ENCODE data around the gene ANKRD29.

Gene ANKRD29

DNA sequence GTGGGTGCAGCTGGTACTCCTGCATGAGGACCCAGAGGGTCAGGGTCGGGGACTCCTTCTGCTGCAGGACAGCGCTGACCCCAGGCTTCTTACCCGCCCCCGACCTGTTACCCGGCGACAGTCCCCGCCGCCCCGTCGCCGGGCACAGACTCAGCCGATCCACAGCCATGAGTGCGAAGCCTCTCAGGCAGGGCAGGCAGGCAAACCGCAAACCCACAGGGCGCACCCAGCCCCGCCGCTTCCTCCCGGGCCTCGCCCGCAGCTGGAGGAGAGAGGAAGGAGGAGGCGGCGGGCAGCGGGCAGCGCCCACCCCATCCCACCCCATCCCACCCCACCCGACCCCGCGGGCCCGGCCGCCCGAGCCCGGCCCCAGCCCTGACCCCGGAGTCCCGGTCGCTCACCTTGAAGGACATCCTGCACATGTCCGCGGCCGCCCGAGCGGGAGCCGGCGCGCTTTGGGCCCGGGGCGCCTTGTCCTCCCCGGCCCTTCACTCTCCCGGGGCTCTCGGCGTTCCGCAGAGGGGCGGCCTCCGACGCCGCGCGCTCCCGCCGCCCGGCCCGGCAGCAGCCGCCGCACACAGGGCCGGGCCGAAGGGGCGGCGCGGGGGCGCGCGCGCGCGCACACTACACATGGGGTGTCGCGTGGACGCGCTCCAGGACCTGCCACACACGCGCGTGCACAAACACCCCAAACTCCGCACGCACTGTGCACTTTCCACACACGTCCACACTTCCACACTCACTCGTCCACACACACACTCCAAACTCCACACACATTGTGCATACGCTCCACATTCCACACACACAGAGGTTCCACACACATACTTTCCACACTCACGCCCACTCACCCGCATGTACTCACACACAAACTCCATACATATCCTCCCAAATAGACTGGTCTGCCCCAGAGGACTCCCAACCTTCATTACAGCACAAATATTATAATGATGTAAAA lies at the start of gene ANKRD29:
ANKRD29 (minus strand) TSS at position 603 of the 955 bp plus-strand sequence; CDS start at position 422, 181 bp downstream.
- Histone ChIP-seq H3K9me3 (ENCODE audit: control insufficient read depth, low read length) (no peaks in the 10 kb centered on the region), H3K9ac (no peak within 1 kb of the TSS), H3K27ac (no peak within 1 kb of the TSS), H3K4me2 (ENCODE audit: low read length) (peak within 1 kb of the TSS; percentile 80), H3K4me3 (ENCODE audit: low read depth, low read length) (peak within 1 kb of the TSS; percentile 71), H3K27me3 (ENCODE audit: control insufficient read depth, insufficient read depth, low read length) (no peaks in the 10 kb centered on the region), H3K36me3 (ENCODE audit: control insufficient read depth, insufficient read depth, low read length) (no peaks in the 10 kb centered on the region), H3K79me2 (no peaks in the 10 kb centered on the region), H2AFZ (peak within 1 kb of the TSS; percentile 91), H3K4me1 (peaks cover 7% of the 10 kb centered on the region)
- TF ChIP-seq, protein P1, sequence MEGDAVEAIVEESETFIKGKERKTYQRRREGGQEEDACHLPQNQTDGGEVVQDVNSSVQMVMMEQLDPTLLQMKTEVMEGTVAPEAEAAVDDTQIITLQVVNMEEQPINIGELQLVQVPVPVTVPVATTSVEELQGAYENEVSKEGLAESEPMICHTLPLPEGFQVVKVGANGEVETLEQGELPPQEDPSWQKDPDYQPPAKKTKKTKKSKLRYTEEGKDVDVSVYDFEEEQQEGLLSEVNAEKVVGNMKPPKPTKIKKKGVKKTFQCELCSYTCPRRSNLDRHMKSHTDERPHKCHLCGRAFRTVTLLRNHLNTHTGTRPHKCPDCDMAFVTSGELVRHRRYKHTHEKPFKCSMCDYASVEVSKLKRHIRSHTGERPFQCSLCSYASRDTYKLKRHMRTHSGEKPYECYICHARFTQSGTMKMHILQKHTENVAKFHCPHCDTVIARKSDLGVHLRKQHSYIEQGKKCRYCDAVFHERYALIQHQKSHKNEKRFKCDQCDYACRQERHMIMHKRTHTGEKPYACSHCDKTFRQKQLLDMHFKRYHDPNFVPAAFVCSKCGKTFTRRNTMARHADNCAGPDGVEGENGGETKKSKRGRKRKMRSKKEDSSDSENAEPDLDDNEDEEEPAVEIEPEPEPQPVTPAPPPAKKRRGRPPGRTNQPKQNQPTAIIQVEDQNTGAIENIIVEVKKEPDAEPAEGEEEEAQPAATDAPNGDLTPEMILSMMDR (IDR thresholded peaks at IDR 0.05): no peak

DNA sequence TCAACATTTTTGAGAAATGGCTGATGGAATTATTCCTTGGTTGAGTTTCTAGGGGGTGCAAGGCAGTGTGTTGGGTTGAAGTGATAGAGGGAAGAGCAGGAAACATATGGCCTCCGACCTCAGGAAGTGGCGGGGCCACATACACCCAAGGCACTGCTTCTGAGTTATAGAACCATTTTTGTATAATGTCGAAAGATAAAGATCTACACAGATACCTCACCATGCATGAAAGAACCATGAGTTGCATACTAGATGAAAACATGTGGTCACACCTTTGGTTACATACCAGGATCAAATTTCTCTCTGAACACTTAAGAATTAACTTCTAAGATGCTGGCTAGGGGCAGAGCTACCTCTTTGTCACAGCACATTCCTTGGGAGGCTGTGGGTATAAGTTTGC lies 49.7 kb upstream of the ANKRD29 start:
- no peak overlapping the region for H2AFZ ChIP-seq
- no peak overlapping the region for H3K4me3 ChIP-seq (ENCODE audit: low read depth, low read length)
- no peak overlapping the region for H3K4me2 ChIP-seq (ENCODE audit: low read length)
- H3K4me1 ChIP-seq: peaks cover 10% of the 10 kb centered on the region
- H3K36me3 ChIP-seq (ENCODE audit: control insufficient read depth, insufficient read depth, low read length): no peaks in the 10 kb centered on the region
- H3K27me3 ChIP-seq (ENCODE audit: control insufficient read depth, insufficient read depth, low read length): no peaks in the 10 kb centered on the region
- TF ChIP-seq, protein P1 (IDR thresholded peaks at IDR 0.05): no peak
- H3K79me2 ChIP-seq: no peaks in the 10 kb centered on the region
- H3K27ac ChIP-seq: no peak overlapping the region
- no peak overlapping the region for H3K9ac ChIP-seq
- no peaks in the 10 kb centered on the region for H3K9me3 ChIP-seq (ENCODE audit: control insufficient read depth, low read length)

GRCh38 chr18:23711426-23711825 lies 48.7 kb upstream of the ANKRD29 start:
- H3K9ac ChIP-seq: no peak overlapping the region
- no peaks in the 10 kb centered on the region for H3K36me3 ChIP-seq (ENCODE audit: control insufficient read depth, insufficient read depth, low read length)
- no peaks in the 10 kb centered on the region for H3K9me3 ChIP-seq (ENCODE audit: control insufficient read depth, low read length)
- H3K4me3 ChIP-seq (ENCODE audit: low read depth, low read length): no peak overlapping the region
- H2AFZ ChIP-seq: no peak overlapping the region
- H3K4me2 ChIP-seq (ENCODE audit: low read length): no peak overlapping the region
- TF ChIP-seq, protein P1 (IDR thresholded peaks at IDR 0.05): no peak
- peaks cover 10% of the 10 kb centered on the region for H3K4me1 ChIP-seq
- H3K27ac ChIP-seq: no peak overlapping the region
- H3K27me3 ChIP-seq (ENCODE audit: control insufficient read depth, insufficient read depth, low read length): no peaks in the 10 kb centered on the region
- peaks cover 4% of the 10 kb centered on the region for H3K79me2 ChIP-seq

- Histone ChIP-seq H3K9me3 (ENCODE audit: control insufficient read depth, low read length) (no peaks in the 10 kb centered on the region), H3K4me2 (ENCODE audit: low read length) (no peak overlapping the region), H3K79me2 (peaks cover 4% of the 10 kb centered on the region), H2AFZ (no peak overlapping the region), H3K4me1 (peaks cover 8% of the 10 kb centered on the region), H3K9ac (no peak overlapping the region), H3K27ac (no peak overlapping the region), H3K36me3 (ENCODE audit: control insufficient read depth, insufficient read depth, low read length) (no peaks in the 10 kb centered on the region), H3K27me3 (ENCODE audit: control insufficient read depth, insufficient read depth, low read length) (no peaks in the 10 kb centered on the region), H3K4me3 (ENCODE audit: low read depth, low read length) (no peak overlapping the region)
- TF ChIP-seq, protein P1 (IDR thresholded peaks at IDR 0.05): no peak
Observed at GRCh38 chr18:23710946-23711345, 48.2 kb upstream of the ANKRD29 start.

All from parathyroid adenoma (tissue), 2 donors.